B cell (primary cell): Measurements from ENCODE around the gene OR10H2. TPM values are rescaled to one million over a fixed set of nuclear protein-coding genes. Genes with fewer than 3 reads are reported as not detected.

Experiments
- ATAC-seq: fragments of 200-7000 bp; cut with Tn5 transposase; one replicate; pipeline ENCODE4 v1.10.0; 2021; ENCODE audit warnings: low read depth, mild to moderate bottlenecking, moderate number of reproducible peaks, moderate library complexity
- CTCF ChIA-PET: fragments of 350-600 bp; sonication (Branson Sonifier 250); formaldehyde crosslinking; loops from one replicate; lab custom pipeline; 2021; ENCODE audit warnings: antibody characterized with exemption, inconsistent platforms; lab: Charles Lee
- POLR2A ChIA-PET: fragments of 350-600 bp; sonication (Branson Sonifier 250); formaldehyde crosslinking; loops from one replicate; lab custom pipeline; 2021; ENCODE audit warnings: antibody characterized with exemption; lab: Charles Lee
- DNase-seq: peaks from one replicate; pipeline ENCODE4 v3.0.0; 2013
- H2AFZ ChIP-seq: 2 replicates; pipeline ENCODE4 v1.6.1; 2012; ENCODE audit warnings: mild to moderate bottlenecking, low read depth, low read length; ENCODE audit not compliant: insufficient read depth, poor library complexity, severe bottlenecking
- H3K27ac ChIP-seq, 2 donors: 1 replicate in 1 of 2; 2 replicates in 1 of 2; pipeline ENCODE4 v1.5.1; 2012 to 2013; ENCODE audit warnings: low read length in 2 of 2, mild to moderate bottlenecking in 2 of 2, moderate library complexity in 1 of 2
- H3K27me3 ChIP-seq, 4 experiments: fragments of 200-600 bp in 1 of 4; sonication (generic) in 1 of 4; replicated peaks in 1 of 4; 1 replicate in 2 of 4; 2 replicates in 2 of 4; pipeline versions ENCODE4 v1.6.1 to v1.7.0; 2013 to 2016; ENCODE audit warnings: low read length in 3 of 4, mild to moderate bottlenecking in 2 of 4, mixed read lengths in 1 of 4, moderate library complexity in 1 of 4; ENCODE audit not compliant: insufficient read depth in 4 of 4, control insufficient read depth in 3 of 4; ENCODE audit errors: control extremely low read depth in 1 of 4
- H3K36me3 ChIP-seq, 2 experiments: replicated peaks in 1 of 2; 1 replicate in 1 of 2; 2 replicates in 1 of 2; pipeline versions ENCODE4 v1.6.1 to v1.7.1; 2013; ENCODE audit warnings: low read length in 1 of 2; ENCODE audit not compliant: insufficient read depth in 2 of 2, control insufficient read depth in 1 of 2; ENCODE audit errors: control extremely low read depth in 1 of 2, extremely low read depth in 1 of 2
- H3K4me1 ChIP-seq, 2 donors: fragments of 200-600 bp in 1 of 2; sonication (generic) in 1 of 2; 1 replicate in 1 of 2; 2 replicates in 1 of 2; pipeline versions ENCODE4 v1.5.1 to v1.6.1; 2013 to 2017; ENCODE audit warnings: low read length in 2 of 2; ENCODE audit not compliant: control insufficient read depth in 2 of 2, insufficient read depth in 2 of 2
- H3K4me2 ChIP-seq: replicated peaks from 2 replicates; pipeline ENCODE3; 2012; ENCODE audit warnings: mild to moderate bottlenecking, low read depth, low read length; ENCODE audit not compliant: poor library complexity, severe bottlenecking
- H3K4me3 ChIP-seq, 5 experiments: fragments of 200-600 bp in 1 of 5; sonication (generic) in 1 of 5; 1 replicate in 3 of 5; 2 replicates in 2 of 5; pipeline versions ENCODE4 v1.5.1 to v1.7.0; 2011 to 2016; ENCODE audit warnings: low read length in 4 of 5, mild to moderate bottlenecking in 4 of 5, low read depth in 2 of 5, control low read depth in 1 of 5, moderate library complexity in 1 of 5; ENCODE audit not compliant: insufficient read depth in 1 of 5; ENCODE audit errors: control extremely low read depth in 1 of 5, extremely low read depth in 1 of 5
- H3K79me2 ChIP-seq: fragments of 200-600 bp; sonication (generic); one replicate; pipeline ENCODE4 v1.6.0; 2016; ENCODE audit warnings: low read length; ENCODE audit not compliant: control insufficient read depth, insufficient read depth
- H3K9ac ChIP-seq: fragments of 200-600 bp; sonication (generic); 2 replicates; pipeline ENCODE4 v1.6.1; 2017; ENCODE audit warnings: mild to moderate bottlenecking, low read length, moderate library complexity
- H3K9me3 ChIP-seq, 3 donors: one replicate each; pipeline versions ENCODE4 v1.6.1 to v1.7.1; 2013; ENCODE audit warnings: low read length in 2 of 3; ENCODE audit not compliant: control insufficient read depth in 2 of 3, insufficient read depth in 1 of 3; ENCODE audit errors: control extremely low read depth in 1 of 3
- H4K20me1 ChIP-seq: 2 replicates; pipeline ENCODE4 v1.6.0; 2012; ENCODE audit warnings: mild to moderate bottlenecking, low read length; ENCODE audit not compliant: insufficient read depth, control insufficient read depth, poor library complexity, severe bottlenecking
- H3K27ac Mint-ChIP-seq: one replicate; pipeline ENCODE4 v1.8.0; 2021; ENCODE audit warnings: mixed read lengths
- H3K27me3 Mint-ChIP-seq: one replicate; pipeline ENCODE4 v1.8.0; 2021; ENCODE audit warnings: mixed read lengths
- H3K4me1 Mint-ChIP-seq: one replicate; pipeline ENCODE4 v1.8.0; 2021; ENCODE audit warnings: mixed read lengths
- H3K4me3 Mint-ChIP-seq: one replicate; pipeline ENCODE4 v1.8.0; 2021; ENCODE audit warnings: mixed read lengths
- H3K9me3 Mint-ChIP-seq: one replicate; pipeline ENCODE4 v1.8.0; 2022; ENCODE audit warnings: mixed read lengths; ENCODE audit not compliant: insufficient read depth
- EZH2 ChIP-seq: IDR thresholded peaks from 2 replicates; pipeline ENCODE4 v1.6.1; 2012; ENCODE audit warnings: borderline replicate concordance, low read depth, mild to moderate bottlenecking, moderate library complexity, low read length; ENCODE audit not compliant: insufficient read depth, poor library complexity, severe bottlenecking
- WGBS: methylation state at CpG from one replicate; pipeline ENCODE4 v1.1.5; 2013; ENCODE audit warnings: missing lambda C conversion rate; ENCODE audit not compliant: insufficient coverage; 5-methylcytosine and 5-hydroxymethylcytosine counted together
- intact Hi-C: fragments of 100-400 bp; cut with micrococcal nuclease; formaldehyde crosslinking; loops from one replicate; pipeline ENCODE4 v1.10.0; 2022
- polyA plus RNA-seq: library from polyadenylated mRNA; depleted of rRNA; stranded (reverse); fragments of >200 nt; gene quantifications from 2 replicates; pipeline ENCODE4 v1.2.3, GENCODE V29; 2012
- total RNA-seq, 2 donors: library from RNA; stranded (reverse); fragments of 120-200 nt in 1 of 2; gene quantifications; 1 replicate in 1 of 2; 2 replicates in 1 of 2; pipeline versions ENCODE4 v1.2.3 to v1.2.4, GENCODE V29; 2013 to 2022
- TF ChIP-seq, protein P1 (sequence below): fragments of 200-600 bp; IDR thresholded peaks from one replicate; pipeline ENCODE4 v1.8.0; 2022; ENCODE audit warnings: antibody characterized with exemption, mild to moderate bottlenecking

OR10H2 gene
- total and polyA plus RNA-seq, 2 donors (not counting 1 experiment from before 2014, with no cell fraction given) = not detected

GRCh38 chr19:15732388-15732787 is 4.6 kb downstream of the OR10H2 start:
- no peak overlapping the region for H3K4me3 Mint-ChIP-seq
- Histone ChIP-seq H4K20me1 (no peaks in the 10 kb centered on the region), H3K27me3 (peaks cover 0 to 22% (median 2%) of the 10 kb centered on the region in 4 experiments), H3K36me3 (no peaks in the 10 kb centered on the region), H3K9ac (no peak overlapping the region), H3K9me3 (peaks cover 0 to 3% (median 0%) of the 10 kb centered on the region in 3 donors), H3K27ac (no peak overlapping the region), H3K79me2 (no peaks in the 10 kb centered on the region), H3K4me2 (no peak overlapping the region), H2AFZ (no peak overlapping the region), H3K4me1 (no peaks in the 10 kb centered on the region), H3K4me3 (no peak overlapping the region)
- H3K9me3 Mint-ChIP-seq = no peaks in the 10 kb centered on the region
- ChIA-PET POLR2A (no interaction called here), CTCF (no interaction called here)
- ATAC-seq = no peak
- H3K27me3 Mint-ChIP-seq = peaks cover 49% of the 10 kb centered on the region
- DNase-seq = no peak
- no peak overlapping the region for H3K27ac Mint-ChIP-seq
- 38% methylated on average over 1 of the region's 1 CpG for WGBS
- TF ChIP-seq EZH2 = no peak
- no peaks in the 10 kb centered on the region for H3K4me1 Mint-ChIP-seq
- intact Hi-C loops = no loop called here

DNA sequence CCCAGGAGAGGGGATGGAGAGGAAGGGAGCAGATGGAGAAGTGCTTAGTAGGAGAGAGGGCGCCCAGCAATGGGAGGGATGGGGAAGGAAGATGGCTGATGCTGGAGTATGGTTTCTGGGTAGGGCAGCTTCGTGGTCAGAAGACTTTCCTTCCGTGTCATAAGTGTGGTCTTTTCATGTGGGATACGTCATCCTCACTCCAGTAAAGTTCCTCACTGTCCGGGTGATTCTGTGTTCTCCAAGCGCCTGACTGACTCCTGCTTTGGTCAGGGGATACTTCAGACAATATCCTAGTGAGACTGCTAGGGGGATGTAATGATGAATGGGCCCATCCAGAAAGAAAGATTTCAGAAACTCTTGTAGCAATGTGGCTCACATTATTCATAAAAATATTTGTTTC is 6.1 kb downstream of the OR10H2 start:
- no peaks in the 10 kb centered on the region for H3K4me1 Mint-ChIP-seq
- TF ChIP-seq EZH2 = no peak
- TF ChIP-seq, protein P1, sequence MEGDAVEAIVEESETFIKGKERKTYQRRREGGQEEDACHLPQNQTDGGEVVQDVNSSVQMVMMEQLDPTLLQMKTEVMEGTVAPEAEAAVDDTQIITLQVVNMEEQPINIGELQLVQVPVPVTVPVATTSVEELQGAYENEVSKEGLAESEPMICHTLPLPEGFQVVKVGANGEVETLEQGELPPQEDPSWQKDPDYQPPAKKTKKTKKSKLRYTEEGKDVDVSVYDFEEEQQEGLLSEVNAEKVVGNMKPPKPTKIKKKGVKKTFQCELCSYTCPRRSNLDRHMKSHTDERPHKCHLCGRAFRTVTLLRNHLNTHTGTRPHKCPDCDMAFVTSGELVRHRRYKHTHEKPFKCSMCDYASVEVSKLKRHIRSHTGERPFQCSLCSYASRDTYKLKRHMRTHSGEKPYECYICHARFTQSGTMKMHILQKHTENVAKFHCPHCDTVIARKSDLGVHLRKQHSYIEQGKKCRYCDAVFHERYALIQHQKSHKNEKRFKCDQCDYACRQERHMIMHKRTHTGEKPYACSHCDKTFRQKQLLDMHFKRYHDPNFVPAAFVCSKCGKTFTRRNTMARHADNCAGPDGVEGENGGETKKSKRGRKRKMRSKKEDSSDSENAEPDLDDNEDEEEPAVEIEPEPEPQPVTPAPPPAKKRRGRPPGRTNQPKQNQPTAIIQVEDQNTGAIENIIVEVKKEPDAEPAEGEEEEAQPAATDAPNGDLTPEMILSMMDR = no peak
- Histone ChIP-seq H3K27me3 (peaks cover 0 to 17% (median 2%) of the 10 kb centered on the region in 4 experiments), H2AFZ (no peak overlapping the region), H3K4me3 (no peak overlapping the region), H4K20me1 (no peaks in the 10 kb centered on the region), H3K4me2 (no peak overlapping the region), H3K9me3 (peaks cover 0 to 3% (median 0%) of the 10 kb centered on the region in 3 donors), H3K27ac (no peak overlapping the region), H3K4me1 (no peaks in the 10 kb centered on the region), H3K79me2 (no peaks in the 10 kb centered on the region), H3K9ac (no peak overlapping the region), H3K36me3 (no peaks in the 10 kb centered on the region)
- H3K27me3 Mint-ChIP-seq = peaks cover 47% of the 10 kb centered on the region
- no peaks in the 10 kb centered on the region for H3K9me3 Mint-ChIP-seq
- H3K27ac Mint-ChIP-seq = no peak overlapping the region
- POLR2A ChIA-PET = no interaction called here
- no peak overlapping the region for H3K4me3 Mint-ChIP-seq
- ATAC-seq (no peak), DNase-seq (no peak)
- CTCF ChIA-PET = no interaction called here
- intact Hi-C loops = no loop called here
- WGBS = 60% methylated on average over 2 of the region's 6 CpGs
